ENCODE measurements around the gene FCAMR.
A peak's percentile ranks its signal among the peaks of the same experiment; 100 is the strongest.

Gene FCAMR

GRCh38 chr1:206992790-206993189 is 22.5 kb upstream of the FCAMR start:
- no peak for DNase-seq

DNA sequence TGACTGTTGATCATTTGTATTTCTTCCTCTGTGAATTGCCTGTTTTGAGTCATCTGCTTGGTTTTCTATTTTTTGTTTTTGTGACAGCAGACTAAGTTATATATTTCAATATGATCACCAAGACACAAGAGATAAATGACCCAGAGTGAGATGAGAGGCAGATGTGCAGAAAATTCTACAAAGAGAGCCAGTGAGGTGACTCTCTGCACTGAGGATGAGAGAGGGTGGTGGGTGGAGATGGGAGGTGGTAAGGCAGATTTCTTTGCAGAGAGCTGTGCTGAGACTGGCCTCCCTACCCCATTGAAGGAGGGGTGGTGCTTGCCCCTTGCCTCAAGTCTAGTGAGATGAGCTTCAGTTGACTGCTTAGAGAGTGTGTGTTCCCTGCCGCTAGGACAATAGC is 17.6 kb upstream of the FCAMR start:
- no peak for DNase-seq

DNA sequence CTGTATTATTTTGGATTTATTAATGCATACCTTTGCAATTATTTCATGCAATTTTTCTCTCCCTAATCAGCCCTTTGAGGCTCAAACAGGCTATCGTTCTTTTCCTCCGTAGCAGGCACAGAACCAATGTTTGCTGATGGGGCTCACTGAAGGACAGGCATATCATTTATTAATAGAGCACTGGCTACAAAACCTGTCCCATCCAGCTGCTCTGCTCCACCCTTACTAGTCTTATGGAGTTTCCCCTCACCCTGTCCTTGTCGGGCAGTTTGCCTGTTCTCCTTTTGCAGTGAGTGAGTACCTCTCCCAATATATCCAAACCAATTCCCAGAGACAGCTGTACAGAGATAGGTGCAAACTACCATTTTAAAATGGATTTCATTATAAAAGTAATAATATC is 16.6 kb upstream of the FCAMR start:
- DNase-seq, result no peak

GRCh38 chr1:206986402-206986801 is 16.1 kb upstream of the FCAMR start:
- no peak for DNase-seq

GRCh38 chr1:206985162-206985749 is 15.0 kb upstream of the FCAMR start:
- DNase-seq, result no peak

GRCh38 chr1:206982216-206982615 is 12.0 kb upstream of the FCAMR start:
- DNase-seq, result peak; percentile 24

- no peak for DNase-seq
These were observed 9.3 kb upstream of the FCAMR start for GRCh38 chr1:206979379-206980043.

DNA sequence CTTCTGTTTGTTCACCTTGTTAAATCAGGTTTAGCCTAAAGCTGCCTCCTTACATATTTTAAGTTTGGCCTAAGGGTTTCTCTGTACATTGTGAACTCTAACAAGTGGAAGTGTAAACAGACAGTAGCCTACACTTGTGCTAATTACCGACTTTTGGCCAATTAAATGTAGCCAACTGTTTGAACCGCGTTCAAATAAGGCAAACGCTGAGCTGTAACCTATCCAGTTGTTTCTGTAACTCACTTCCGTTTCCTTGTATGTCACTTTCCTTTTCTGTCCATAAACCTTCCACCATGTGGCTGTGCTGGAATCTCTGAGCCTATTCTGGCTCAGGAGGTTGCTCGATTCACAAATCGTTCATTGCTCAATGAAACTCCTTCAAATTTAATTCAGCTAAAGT is 8.0 kb upstream of the FCAMR start:
- no peak for DNase-seq

GRCh38 chr1:206975306-206975705 is 5.0 kb upstream of the FCAMR start:
- DNase-seq, result peak; percentile 79

GRCh38 chr1:206974140-206974539 is 3.9 kb upstream of the FCAMR start:
- no peak for DNase-seq

DNA sequence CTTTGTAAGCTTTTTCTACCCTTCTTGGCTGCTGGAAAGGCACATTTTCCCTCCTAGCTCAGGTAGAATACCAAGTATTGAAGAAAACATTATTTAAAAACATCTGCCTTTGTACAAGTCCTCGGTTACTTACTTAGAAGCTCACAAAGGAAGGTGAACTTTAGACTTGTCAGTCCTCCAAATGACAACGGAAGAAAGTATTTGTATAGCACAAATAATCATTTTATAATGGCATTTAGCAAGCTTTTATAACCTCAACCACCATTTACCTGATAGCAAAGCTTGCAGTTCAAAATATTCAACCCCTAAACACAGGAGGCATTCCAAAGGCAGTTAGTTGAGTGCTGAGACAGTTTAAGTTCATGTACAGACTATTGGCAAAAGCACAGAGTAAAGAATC is 2.5 kb upstream of the FCAMR start:
- no peak for DNase-seq

DNA sequence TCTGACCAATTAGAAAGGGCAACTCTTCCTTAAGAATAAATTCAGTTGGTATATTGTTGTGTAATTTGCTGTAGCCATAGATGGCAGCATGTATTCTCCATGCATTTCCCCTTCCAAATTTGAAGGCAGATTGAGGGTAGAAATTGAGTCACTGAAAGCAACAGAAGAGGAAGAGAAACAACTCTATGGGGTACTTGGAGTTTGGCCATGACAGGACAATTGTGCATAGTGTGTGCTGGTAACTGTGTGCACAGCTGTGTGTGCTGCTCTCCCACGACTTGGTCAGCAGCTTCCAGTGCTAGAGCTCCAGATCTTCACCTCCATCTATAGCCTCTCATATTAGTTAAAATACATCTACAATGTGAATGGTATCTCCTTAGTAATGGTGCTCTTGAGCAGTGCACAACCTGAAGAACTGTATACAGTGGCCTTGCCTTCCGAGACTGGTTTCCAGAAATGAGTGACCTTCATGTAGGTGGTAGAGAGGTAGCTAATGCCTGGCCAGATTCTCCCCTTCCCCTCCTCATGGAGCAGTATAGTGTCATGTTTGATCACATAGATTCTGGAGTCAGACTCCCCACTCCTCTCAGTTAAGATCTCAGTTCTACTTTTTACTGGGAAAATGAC is 882 bp upstream of the FCAMR start:
- DNase-seq, result no peak

DNA sequence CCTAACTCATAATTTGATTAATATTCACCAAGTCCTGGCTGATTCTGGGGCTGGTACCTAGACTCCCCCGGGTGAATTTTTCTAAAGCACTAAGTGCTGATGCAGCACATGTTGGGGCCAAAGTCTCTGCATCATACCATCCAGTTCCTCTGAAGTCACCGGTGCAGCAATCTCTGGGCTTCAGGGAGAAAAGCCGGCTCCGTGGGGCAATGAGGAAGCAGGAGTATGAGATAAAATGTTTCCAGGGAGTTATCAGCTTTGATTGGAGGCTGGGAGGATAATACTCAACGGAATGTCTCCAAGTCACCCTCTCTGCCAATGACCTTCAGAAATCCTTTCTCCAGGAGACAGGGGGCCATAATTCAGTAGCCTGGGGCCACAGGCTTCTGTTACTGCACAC is 1.2 kb downstream of the FCAMR start:
- DNase-seq, result no peak

- DNase-seq, result no peak
These were observed 3.0 kb downstream of the FCAMR start for GRCh38 chr1:206967096-206967849.

GRCh38 chr1:206965781-206966180 is 4.5 kb downstream of the FCAMR start:
- no peak for DNase-seq

GRCh38 chr1:206963740-206964139 is 6.5 kb downstream of the FCAMR start:
- no peak for DNase-seq

DNA sequence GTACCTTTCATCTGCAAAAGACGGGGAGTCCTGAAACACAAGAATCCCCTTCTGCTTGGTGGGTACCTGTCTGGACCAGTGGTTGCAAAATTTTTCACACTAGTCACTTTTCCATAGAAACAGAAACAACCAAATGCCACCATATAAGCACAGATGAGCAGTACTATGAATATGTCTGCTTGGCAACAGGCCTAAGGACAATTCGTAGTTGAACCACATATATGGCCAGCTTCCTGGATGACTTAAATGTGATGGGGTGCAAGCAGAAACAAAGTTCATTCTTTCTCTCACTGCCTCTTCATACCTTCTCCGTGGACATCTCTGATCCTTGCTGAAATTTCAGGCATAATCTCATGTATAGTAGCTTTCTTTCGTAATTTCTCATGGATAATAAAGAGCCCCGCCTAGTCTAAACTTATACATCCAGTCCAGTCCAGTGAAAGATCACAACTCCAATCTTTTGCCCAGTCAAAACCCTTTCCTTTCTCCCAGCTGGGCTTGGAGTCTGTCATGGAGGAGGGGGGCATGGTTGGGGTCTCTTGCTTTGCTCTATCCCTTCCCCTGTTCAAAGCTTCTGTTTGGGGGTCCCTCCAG is 7.0 kb downstream of the FCAMR start:
- DNase-seq, result no peak

DNA sequence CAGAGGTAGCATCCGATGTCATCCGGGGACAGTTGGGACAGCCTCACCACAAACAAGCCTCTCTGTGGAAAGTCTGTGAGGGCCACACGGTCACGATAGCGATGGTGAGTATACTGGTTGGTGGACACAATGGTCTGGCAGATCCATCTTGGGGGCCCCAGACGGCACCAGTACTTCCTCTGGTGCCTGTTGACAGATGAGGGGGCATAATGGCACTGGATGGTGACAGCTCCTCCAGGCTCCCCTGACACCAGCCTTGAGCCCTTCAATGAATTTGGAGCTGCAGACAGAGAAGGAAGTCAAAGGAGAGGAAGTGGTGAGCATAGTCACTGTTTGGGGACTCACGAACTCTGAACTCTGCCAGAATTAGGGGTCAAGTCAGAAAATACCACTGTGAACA is 8.0 kb downstream of the FCAMR start:
- DNase-seq, result no peak

DNA sequence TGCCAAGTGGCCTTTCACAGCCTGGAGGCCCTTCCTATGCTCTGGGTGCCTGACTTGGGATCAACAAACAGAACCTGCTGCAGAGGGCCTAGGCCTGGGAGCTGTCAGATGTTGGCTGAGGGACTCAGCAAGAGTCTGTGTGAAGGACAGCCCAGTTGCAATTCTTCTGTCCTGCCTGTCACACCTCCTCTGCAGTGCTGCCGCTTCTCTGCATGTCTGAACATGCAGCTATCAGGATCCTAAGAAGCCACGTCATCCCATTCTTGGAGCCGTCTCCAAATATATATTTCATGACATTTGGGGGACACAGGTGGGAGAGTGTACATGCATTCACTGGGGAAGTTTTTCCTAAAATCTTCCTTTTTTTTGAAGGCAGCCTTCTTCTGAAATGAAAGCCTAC is 8.6 kb downstream of the FCAMR start:
- no peak for DNase-seq

DNA sequence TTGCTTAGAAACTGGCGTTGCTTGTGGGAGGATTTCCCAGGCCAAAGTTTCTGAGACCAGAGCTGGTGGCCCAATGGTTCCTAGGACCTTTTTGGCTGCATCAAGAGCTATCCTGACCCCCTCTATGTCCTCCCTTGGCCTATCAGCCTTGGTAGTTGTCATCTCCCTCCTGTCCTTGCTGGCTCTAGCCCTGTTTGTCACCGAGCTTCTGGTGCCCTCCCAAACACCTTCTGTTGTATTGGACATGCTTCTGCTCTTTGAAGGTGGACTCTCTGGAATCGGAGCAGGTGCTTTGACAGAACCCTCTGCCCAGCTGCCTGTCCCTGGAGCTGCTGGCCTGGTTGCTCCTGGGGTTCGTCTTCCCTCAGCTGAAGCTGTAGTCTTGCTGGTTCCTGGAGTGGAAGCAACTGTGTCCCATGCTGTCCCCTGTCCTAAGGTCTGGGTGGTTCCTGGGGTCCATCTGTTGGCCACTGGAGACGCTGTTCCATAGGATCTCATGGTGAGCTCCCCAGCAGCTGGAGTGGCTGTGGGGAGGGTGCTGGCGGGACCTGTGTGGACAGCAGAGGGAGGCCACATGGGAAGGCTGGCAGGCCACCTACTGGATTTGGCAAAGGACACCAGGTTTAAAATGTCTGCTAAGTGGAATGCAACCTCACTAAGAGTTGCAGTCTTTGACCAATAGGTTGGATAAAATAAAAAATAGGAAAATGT is 9.4 kb downstream of the FCAMR start:
- no peak for DNase-seq

DNA sequence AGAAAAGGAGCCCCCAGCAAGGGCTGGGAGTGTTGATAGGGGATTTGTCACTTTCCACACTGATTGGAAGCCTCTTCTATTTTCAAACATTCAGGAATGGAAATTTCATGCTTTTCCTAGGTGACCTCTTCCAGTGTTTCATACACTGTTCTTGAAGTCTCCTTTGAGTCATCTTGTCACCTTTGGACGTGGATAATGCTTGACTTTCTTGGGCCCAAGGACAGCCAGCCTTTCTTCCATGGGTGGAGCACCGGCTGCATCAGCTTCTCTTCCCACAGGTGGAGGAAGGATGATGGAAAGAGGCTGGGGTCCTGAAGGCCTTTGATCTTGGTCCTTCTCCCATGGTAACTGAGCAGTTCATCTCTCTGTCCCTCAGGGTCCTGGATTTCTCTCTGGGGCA is 12.1 kb downstream of the FCAMR start:
- no peak for DNase-seq

GRCh38 chr1:206957639-206958038 is 12.6 kb downstream of the FCAMR start:
- no peak for DNase-seq

All from NCI-H1105 (cell line).